Smooth muscle cell (in vitro differentiated cells): ENCODE results near the gene SLC17A6. TPM values are rescaled to one million over a fixed set of nuclear protein-coding genes. Genes with fewer than 3 reads are reported as not detected.

Experiments used
- DNase-seq: peaks from one replicate; lab custom pipeline; 2025; ENCODE audit not compliant: unreplicated experiment; lab: John Stamatoyannopoulos, UW
- H2AFZ ChIP-seq: fragments of 200-600 bp; sonication (generic); 2 replicates; pipeline ENCODE4 v1.6.0; 2016; ENCODE audit warnings: antibody characterized with exemption, low read depth, mild to moderate bottlenecking
- H3F3A ChIP-seq: fragments of 200-600 bp; sonication (generic); 2 replicates; pipeline ENCODE4 v1.6.0; 2017; ENCODE audit warnings: antibody characterized with exemption, low read depth
- H3K27ac ChIP-seq: fragments of 200-600 bp; sonication (generic); 2 replicates; pipeline ENCODE4 v1.5.1; 2016; ENCODE audit warnings: low read depth, mild to moderate bottlenecking
- H3K27me3 ChIP-seq: fragments of 200-600 bp; sonication (generic); 2 replicates; pipeline ENCODE4 v1.6.1; 2016; ENCODE audit warnings: low read depth, mild to moderate bottlenecking
- H3K36me3 ChIP-seq: fragments of 200-600 bp; sonication (generic); 2 replicates; pipeline ENCODE4 v1.5.1; 2016; ENCODE audit warnings: low read depth
- H3K4me1 ChIP-seq: fragments of 200-600 bp; sonication (generic); 2 replicates; pipeline ENCODE4 v1.5.1; 2016; ENCODE audit warnings: low read depth
- H3K4me2 ChIP-seq: fragments of 200-600 bp; sonication (generic); 2 replicates; pipeline ENCODE4 v1.6.0; 2016; ENCODE audit warnings: mild to moderate bottlenecking
- H3K4me3 ChIP-seq: fragments of 200-600 bp; sonication (generic); 2 replicates; pipeline ENCODE4 v1.5.1; 2016; ENCODE audit warnings: mild to moderate bottlenecking
- H3K79me2 ChIP-seq: fragments of 200-600 bp; sonication (generic); 2 replicates; pipeline ENCODE4 v1.6.0; 2016; ENCODE audit warnings: low read depth, mild to moderate bottlenecking
- H3K9ac ChIP-seq: fragments of 200-600 bp; sonication (generic); 2 replicates; pipeline ENCODE4 v1.6.0; 2016; ENCODE audit warnings: low read depth
- H3K9me3 ChIP-seq: fragments of 200-600 bp; sonication (generic); replicated peaks from 2 replicates; pipeline ENCODE4 v1.5.1; 2016; ENCODE audit warnings: low read depth
- H4K20me1 ChIP-seq: fragments of 200-600 bp; sonication (generic); 2 replicates; pipeline ENCODE4 v1.6.0; 2016; ENCODE audit warnings: low read depth
- CTCF ChIP-seq: fragments of 200-600 bp; sonication (generic); IDR thresholded peaks from 2 replicates; pipeline ENCODE4 v1.5.1; 2017; ENCODE audit warnings: borderline replicate concordance, mild to moderate bottlenecking, antibody characterized with exemption; ENCODE audit not compliant: insufficient read depth, poor library complexity, severe bottlenecking
- WGBS: methylation state at CpG from one replicate; pipeline ENCODE4 v1.1.7; 2016; ENCODE audit warnings: low lambda C conversion rate; 5-methylcytosine and 5-hydroxymethylcytosine counted together
- polyA plus RNA-seq: library from polyadenylated mRNA; unstranded; fragments of >200 nt; fragmentation: Nextera tagmentation; extraction: Ambion mirVana; gene quantifications from 2 replicates; pipeline ENCODE4 v1.2.1, GENCODE V29; 2016
- total RNA-seq: library from RNA; depleted of rRNA; stranded (reverse); fragments of >200 nt; gene quantifications from 2 replicates; pipeline ENCODE4 v1.2.3, GENCODE V29; 2014

The SLC17A6 gene
- total and polyA plus RNA-seq, 2 experiments from 2014 or later = not detected

GRCh38 chr11:22340235-22340634, 2.1 kb downstream of the SLC17A6 start:
- Histone ChIP-seq H3K27ac (no peak overlapping the region), H4K20me1 (no peaks in the 10 kb centered on the region), H3K4me1 (no peaks in the 10 kb centered on the region), H3F3A (no peaks in the 10 kb centered on the region), H3K36me3 (no peaks in the 10 kb centered on the region), H3K9ac (no peak overlapping the region), H3K4me2 (no peak overlapping the region), H3K27me3 (peaks cover 87% of the 10 kb centered on the region), H3K79me2 (no peaks in the 10 kb centered on the region), H3K9me3 (no peaks in the 10 kb centered on the region), H3K4me3 (no peak overlapping the region), H2AFZ (no peak overlapping the region)
- DNase-seq = no peak
- no peak for TF ChIP-seq CTCF
- WGBS = 31% methylated on average over 6 of the region's 6 CpGs

- 18% methylated on average over 40 of the region's 40 CpGs for WGBS
Measured at GRCh38 chr11:22340701-22341587, 2.8 kb downstream of the SLC17A6 start.

GRCh38 chr11:22341588-22341931, 3.4 kb downstream of the SLC17A6 start:
- H3K9me3 ChIP-seq = no peaks in the 10 kb centered on the region
- no peak for TF ChIP-seq CTCF
- WGBS = 46% methylated on average over 21 of the region's 23 CpGs
- H3K27ac ChIP-seq = no peak overlapping the region
- no peaks in the 10 kb centered on the region for H4K20me1 ChIP-seq
- H3K27me3 ChIP-seq = peaks cover 92% of the 10 kb centered on the region
- no peak overlapping the region for H3K4me2 ChIP-seq
- no peak for DNase-seq
- H3F3A ChIP-seq = no peaks in the 10 kb centered on the region
- H3K36me3 ChIP-seq = no peaks in the 10 kb centered on the region
- no peak overlapping the region for H2AFZ ChIP-seq
- no peak overlapping the region for H3K9ac ChIP-seq
- H3K4me1 ChIP-seq = no peaks in the 10 kb centered on the region
- no peak overlapping the region for H3K4me3 ChIP-seq
- H3K79me2 ChIP-seq = no peaks in the 10 kb centered on the region

More at GRCh38 chr11:22340701-22341587, 2.8 kb downstream of the SLC17A6 start:
- H3K79me2 ChIP-seq = no peaks in the 10 kb centered on the region
- no peaks in the 10 kb centered on the region for H4K20me1 ChIP-seq
- no peak overlapping the region for H3K9ac ChIP-seq
- no peaks in the 10 kb centered on the region for H3K36me3 ChIP-seq
- H2AFZ ChIP-seq = no peak overlapping the region
- H3K27me3 ChIP-seq = peaks cover 88% of the 10 kb centered on the region
- no peak overlapping the region for H3K27ac ChIP-seq
- no peaks in the 10 kb centered on the region for H3K9me3 ChIP-seq
- H3K4me1 ChIP-seq = no peaks in the 10 kb centered on the region
- H3K4me2 ChIP-seq = no peak overlapping the region
- H3K4me3 ChIP-seq = no peak overlapping the region
- H3F3A ChIP-seq = no peaks in the 10 kb centered on the region
- DNase-seq = no peak
- no peak for TF ChIP-seq CTCF
